Measurements from ENCODE around the gene WWOX.

DNA sequence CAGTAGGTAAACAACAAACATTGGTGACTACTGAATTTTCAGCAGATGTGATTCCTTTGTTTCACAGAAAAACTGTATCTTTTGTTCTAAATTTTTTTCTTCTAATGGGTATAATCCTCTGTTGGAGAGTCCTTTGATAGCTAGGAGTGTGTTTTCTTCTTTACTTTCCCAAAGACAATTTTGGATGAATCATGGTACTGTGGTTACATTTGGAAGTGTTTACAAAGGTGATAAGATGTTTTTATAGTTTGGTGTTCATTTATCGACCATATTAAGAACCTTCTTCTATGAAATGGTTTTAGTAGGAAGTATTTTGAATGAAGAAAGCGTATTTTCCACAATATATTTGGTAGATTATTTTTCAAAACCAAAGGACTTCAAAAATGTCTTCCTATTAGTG is 333.7 kb downstream of the WWOX start:
- TF ChIP-seq YY1 (IDR thresholded peaks at IDR 0.05; ENCODE audit: insufficient read depth, insufficient read length) (no peak), ZNF274 (IDR thresholded peaks at IDR 0.05; ENCODE audit: low read depth, low read length) (no peak), SUZ12 (IDR thresholded peaks at IDR 0.05; ENCODE audit: extremely low read depth, insufficient read depth, insufficient read length) (no peak)

Data from NT2/D1 (cell line).